ENCODE measurements around the gene OR10S1.
"Not testable (repeated sequence)": the region's sequence is repeated elsewhere in the genome, so short reads cannot be mapped to it uniquely, and the experiment has no call there.

Gene OR10S1, protein sequence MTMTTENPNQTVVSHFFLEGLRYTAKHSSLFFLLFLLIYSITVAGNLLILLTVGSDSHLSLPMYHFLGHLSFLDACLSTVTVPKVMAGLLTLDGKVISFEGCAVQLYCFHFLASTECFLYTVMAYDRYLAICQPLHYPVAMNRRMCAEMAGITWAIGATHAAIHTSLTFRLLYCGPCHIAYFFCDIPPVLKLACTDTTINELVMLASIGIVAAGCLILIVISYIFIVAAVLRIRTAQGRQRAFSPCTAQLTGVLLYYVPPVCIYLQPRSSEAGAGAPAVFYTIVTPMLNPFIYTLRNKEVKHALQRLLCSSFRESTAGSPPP

GRCh38 chr11:123977731-123978347 is at the start of gene OR10S1:
Gene OR10S1 (minus strand): TSS chr11:123977781. CDS start chr11:123977664, 117 bp downstream.
- no peak for DNase-seq (ENCODE audit: low read depth)

DNA sequence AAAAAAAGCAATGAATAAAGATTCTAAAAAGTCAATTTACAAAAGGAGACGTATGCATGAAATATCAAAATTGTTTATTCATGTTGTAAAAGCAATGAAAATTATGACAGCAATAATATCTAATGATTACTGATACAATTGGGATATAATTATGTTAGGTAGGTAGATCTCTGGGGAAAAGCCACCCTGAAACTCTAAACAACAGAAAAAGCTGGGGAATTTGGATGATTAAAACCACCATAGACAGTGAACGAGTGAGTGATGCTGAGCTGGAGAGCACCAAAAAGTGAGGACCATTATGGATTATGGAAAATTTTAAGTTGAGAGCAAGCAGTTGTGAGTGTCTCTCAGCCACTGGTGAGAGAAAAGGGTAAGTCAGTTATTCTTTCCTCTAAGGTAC is 48.9 kb upstream of the OR10S1 start, which contains the start of gene OR10G8:
Gene OR10G8, plus strand, starts transcription at position 301 of the 400 bp plus-strand sequence. CDS start 2,825 bp downstream, outside the sequence.
- DNase-seq (ENCODE audit: low read depth): no peak

GRCh38 chr11:124015837-124016236 is 38.3 kb upstream of the OR10S1 start:
- DNase-seq (ENCODE audit: low read depth): not testable (repeated sequence)

GRCh38 chr11:124012697-124013096 is 35.1 kb upstream of the OR10S1 start, which contains the start of gene OR10G4:
Gene OR10G4 (plus strand): TSS chr11:124012997. CDS start chr11:124015575, 2,578 bp downstream.
- no peak for DNase-seq (ENCODE audit: low read depth)

DNA sequence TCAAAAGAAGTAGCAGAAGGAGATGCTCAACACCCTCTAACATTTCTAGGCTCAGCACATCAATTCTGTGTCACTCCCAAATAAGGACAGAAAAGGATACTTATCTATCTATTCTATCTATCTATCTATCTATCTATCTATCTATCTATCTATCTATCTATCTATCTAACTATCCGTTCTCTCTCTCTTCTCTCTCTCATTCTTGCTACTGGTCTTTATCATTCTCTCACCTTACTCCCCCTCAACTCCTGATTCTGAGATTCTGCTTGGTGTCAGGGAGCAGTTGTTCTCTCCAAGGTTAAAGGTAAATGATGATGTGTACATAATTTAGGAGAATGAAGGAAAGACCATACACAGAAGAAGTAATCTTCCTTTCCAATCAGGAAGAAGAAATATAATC is 17.5 kb upstream of the OR10S1 start, which contains the start of gene OR10G6:
Gene OR10G6, minus strand, starts transcription at position 43 of the 400 bp plus-strand sequence. Its CDS starts 0 bp downstream, at position 43.
- DNase-seq (ENCODE audit: low read depth): no peak

- DNase-seq (ENCODE audit: low read depth): no peak
Observed at GRCh38 chr11:123979311-123979710, 1.7 kb upstream of the OR10S1 start.

GRCh38 chr11:123976770-123977560 is 616 bp downstream of the OR10S1 start:
- DNase-seq (ENCODE audit: low read depth): no peak

GRCh38 chr11:123973816-123974215 is 3.8 kb downstream of the OR10S1 start:
- peak; percentile 20 for DNase-seq (ENCODE audit: low read depth)

DNA sequence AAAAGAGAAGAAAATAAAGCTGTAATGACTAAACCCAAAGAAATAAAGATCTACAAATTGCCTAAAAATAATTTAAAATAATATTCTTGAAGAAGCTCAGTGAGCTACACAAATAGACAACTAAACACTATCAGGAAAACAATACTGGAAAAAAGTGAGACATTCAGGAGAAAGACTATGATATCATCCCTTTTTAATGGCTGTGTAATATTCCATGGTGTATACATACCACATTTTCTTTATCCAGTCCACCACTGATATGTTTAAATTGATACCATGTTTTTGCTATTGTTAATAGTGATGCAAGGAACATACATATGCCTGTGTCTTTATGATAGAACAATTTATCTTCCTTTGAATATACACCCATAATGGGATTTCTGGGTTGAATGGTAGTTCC is 20.8 kb downstream of the OR10S1 start:
- DNase-seq (ENCODE audit: low read depth): no peak

DNA sequence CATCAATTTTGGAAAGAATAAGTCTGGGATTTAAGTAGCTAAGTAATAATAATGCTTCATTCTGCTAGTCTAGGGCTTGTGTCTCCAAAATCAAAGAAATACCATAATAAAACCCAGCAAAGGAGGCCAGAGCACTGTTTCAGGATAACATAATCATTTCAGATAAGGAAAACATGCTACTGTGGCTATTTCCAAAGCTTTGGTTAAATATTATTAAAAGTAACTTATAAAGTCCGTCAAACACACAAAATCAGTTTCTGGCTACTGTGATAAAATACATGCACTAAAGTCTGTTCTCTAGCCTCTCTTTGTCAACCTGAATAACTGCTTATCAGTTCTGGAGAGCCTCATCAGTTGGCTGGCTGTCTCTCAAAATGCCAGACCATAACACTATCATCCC is 32.4 kb downstream of the OR10S1 start:
- no peak for DNase-seq (ENCODE audit: low read depth)

GRCh38 chr11:123943738-123944137 is 33.8 kb downstream of the OR10S1 start, which contains the start of gene OR6T1:
Gene OR6T1 (minus strand): TSS chr11:123943838. CDS start chr11:123943838, 0 bp downstream.
- DNase-seq (ENCODE audit: low read depth): no peak

GRCh38 chr11:123942413-123942812 is 35.2 kb downstream of the OR10S1 start:
- no peak for DNase-seq (ENCODE audit: low read depth)

DNA sequence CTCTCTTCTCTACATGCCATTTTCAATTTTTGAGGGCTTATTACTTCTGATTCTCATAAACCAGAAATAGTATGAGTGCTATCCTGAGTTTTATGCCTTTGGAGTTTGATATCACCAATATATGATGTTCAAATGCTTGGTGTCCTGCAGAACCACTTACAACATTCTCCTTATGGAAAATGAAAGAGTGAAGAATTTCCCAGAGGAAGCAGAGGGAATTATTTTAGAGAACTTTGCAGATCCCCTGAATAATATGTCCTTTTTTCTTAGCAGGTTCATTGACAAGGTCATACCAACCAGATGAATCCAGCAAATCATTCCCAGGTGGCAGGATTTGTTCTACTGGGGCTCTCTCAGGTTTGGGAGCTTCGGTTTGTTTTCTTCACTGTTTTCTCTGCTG is 38.3 kb downstream of the OR10S1 start, which contains the start of gene OR4D5:
Gene OR4D5, plus strand, starts transcription at position 301 of the 400 bp plus-strand sequence. Its CDS starts 0 bp downstream, at position 301.
- no peak for DNase-seq (ENCODE audit: low read depth)

All from stromal cell of bone marrow (primary cell).